ENCODE results near the gene MYH14. TPM values are rescaled to one million over a fixed set of nuclear protein-coding genes. Genes with fewer than 3 reads are reported as not detected.
"Not testable (repeated sequence)": the region's sequence is repeated elsewhere in the genome, so short reads cannot be mapped to it uniquely, and the experiment has no call there.

MYH14 gene
- polyA plus RNA-seq, 1 experiment, result not detected

GRCh38 chr19:50344661-50345318, 141.4 kb downstream of the MYH14 start:
- no peak for DNase-seq (ENCODE audit: low read depth)
- CTCF ChIA-PET, result no interaction called here

GRCh38 chr19:50347089-50347581, 143.7 kb downstream of the MYH14 start:
- H3K36me3 ChIP-seq (ENCODE audit: control insufficient read depth, insufficient read depth, low read length); DNase-seq (ENCODE audit: low read depth); H3K27me3 ChIP-seq (ENCODE audit: control insufficient read depth, insufficient read depth, low read length); POLR2A ChIA-PET; H3K4me3 ChIP-seq (ENCODE audit: low read depth, low read length): not testable (repeated sequence)
- CTCF ChIA-PET, result interaction anchor here (3.0 kb wide), 1 partner anchor 10 kb away, joined by 10 read pairs; no protein-coding TSS in a partner anchor

More at GRCh38 chr19:50344661-50345318, 141.4 kb downstream of the MYH14 start:
- H3K36me3 ChIP-seq (ENCODE audit: control insufficient read depth, insufficient read depth, low read length), result no peaks in the 10 kb centered on the region
- no peaks in the 10 kb centered on the region; the same call in 1 of the 2 replicates for H3K27me3 ChIP-seq (ENCODE audit: control insufficient read depth, insufficient read depth, low read length)
- no peak overlapping the region for H3K4me3 ChIP-seq (ENCODE audit: low read depth, low read length)
- TF ChIP-seq CTCF (IDR thresholded peaks at IDR 0.05; ENCODE audit: insufficient read depth, low read depth, low read length), result no peak
- POLR2A ChIA-PET, result no interaction called here

- H3K27me3 ChIP-seq (ENCODE audit: control insufficient read depth, insufficient read depth, low read length), result peaks cover 2% of the 10 kb centered on the region; the same call in 1 of the 2 replicates
- CTCF ChIA-PET, result interaction anchor here (1.6 kb wide), 1 partner anchor 8 kb away, joined by 4 read pairs; no protein-coding TSS in a partner anchor
- POLR2A ChIA-PET, result no interaction called here
These were observed 146.0 kb downstream of the MYH14 start for GRCh38 chr19:50349277-50350057.

GRCh38 chr19:50352242-50352641, 148.8 kb downstream of the MYH14 start:
- Histone ChIP-seq H3K27me3 (ENCODE audit: control insufficient read depth, insufficient read depth, low read length) (peaks cover 2% of the 10 kb centered on the region; the same call in 1 of the 2 replicates), H3K4me3 (ENCODE audit: low read depth, low read length) (no peak overlapping the region), H3K36me3 (ENCODE audit: control insufficient read depth, insufficient read depth, low read length) (no peaks in the 10 kb centered on the region)
- CTCF ChIA-PET, result interaction anchor here (1.2 to 2.5 kb wide), 7 partner anchors 10 to 113 kb away, joined by 3 to 7 read pairs (median 4); no protein-coding TSS in a partner anchor
- POLR2A ChIA-PET, result no interaction called here
- TF ChIP-seq CTCF (IDR thresholded peaks at IDR 0.05; ENCODE audit: insufficient read depth, low read depth, low read length), result no peak
- DNase-seq (ENCODE audit: low read depth), result no peak

More at GRCh38 chr19:50349277-50350057, 146.0 kb downstream of the MYH14 start:
- no peak for DNase-seq (ENCODE audit: low read depth)
- H3K36me3 ChIP-seq (ENCODE audit: control insufficient read depth, insufficient read depth, low read length), result no peaks in the 10 kb centered on the region
- no peak overlapping the region for H3K4me3 ChIP-seq (ENCODE audit: low read depth, low read length)
- TF ChIP-seq CTCF (IDR thresholded peaks at IDR 0.05; ENCODE audit: insufficient read depth, low read depth, low read length), result no peak

GRCh38 chr19:50353487-50353880, 150.1 kb downstream of the MYH14 start:
- H3K27me3 ChIP-seq (ENCODE audit: control insufficient read depth, insufficient read depth, low read length); DNase-seq (ENCODE audit: low read depth); H3K36me3 ChIP-seq (ENCODE audit: control insufficient read depth, insufficient read depth, low read length); H3K4me3 ChIP-seq (ENCODE audit: low read depth, low read length); POLR2A ChIA-PET: not testable (repeated sequence)
- CTCF ChIA-PET, result interaction anchor here (1.3 to 1.6 kb wide), 2 partner anchors 8 to 111 kb away, joined by 4 to 6 read pairs; no protein-coding TSS in a partner anchor

GRCh38 chr19:50356691-50357177, 153.3 kb downstream of the MYH14 start:
- H3K4me3 ChIP-seq (ENCODE audit: low read depth, low read length), result no peak overlapping the region
- no peaks in the 10 kb centered on the region for H3K27me3 ChIP-seq (ENCODE audit: control insufficient read depth, insufficient read depth, low read length)
- H3K36me3 ChIP-seq (ENCODE audit: control insufficient read depth, insufficient read depth, low read length), result no peaks in the 10 kb centered on the region
- POLR2A ChIA-PET, result no interaction called here
- TF ChIP-seq CTCF (IDR thresholded peaks at IDR 0.05; ENCODE audit: insufficient read depth, low read depth, low read length), result no peak
- DNase-seq (ENCODE audit: low read depth), result no peak
- CTCF ChIA-PET, result interaction anchor here (0.6 to 3.2 kb wide), 20 partner anchors 9 to 565 kb away, joined by 3 to 79 read pairs (median 4); partner anchors contain the start of genes ASPDH, NAPSA and NR1H2

Data from BJ (cell line).